HG03060 (cell line): ENCODE data around the gene NOL7.

Experiments used
- ATAC-seq: cut with Tn5 transposase; IDR thresholded peaks from one replicate; pipeline ENCODE4 v1.9.1; 2021; ENCODE audit warnings: low read depth, moderate number of reproducible peaks; ENCODE audit not compliant: unreplicated experiment

The NOL7 gene

DNA sequence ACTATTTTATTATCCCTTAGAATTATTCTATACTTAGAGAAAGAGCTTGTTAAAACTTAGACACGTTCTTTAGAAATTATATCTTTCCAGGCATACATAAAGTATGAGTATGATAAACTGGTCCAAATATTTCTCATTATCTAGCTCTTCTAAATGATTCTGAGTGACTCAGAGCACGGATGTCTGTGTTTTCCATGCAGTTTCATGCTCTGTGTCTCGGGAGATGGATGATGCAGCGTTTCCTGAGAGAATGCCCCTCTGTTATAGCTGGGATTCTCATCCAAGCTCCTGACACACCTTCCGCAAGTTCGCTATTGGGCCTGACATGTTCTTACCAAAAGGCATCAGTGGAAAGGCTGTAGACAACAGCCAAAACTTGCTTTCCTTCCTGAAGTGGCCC is 21.4 kb upstream of the NOL7 start:
- ATAC-seq: no peak

DNA sequence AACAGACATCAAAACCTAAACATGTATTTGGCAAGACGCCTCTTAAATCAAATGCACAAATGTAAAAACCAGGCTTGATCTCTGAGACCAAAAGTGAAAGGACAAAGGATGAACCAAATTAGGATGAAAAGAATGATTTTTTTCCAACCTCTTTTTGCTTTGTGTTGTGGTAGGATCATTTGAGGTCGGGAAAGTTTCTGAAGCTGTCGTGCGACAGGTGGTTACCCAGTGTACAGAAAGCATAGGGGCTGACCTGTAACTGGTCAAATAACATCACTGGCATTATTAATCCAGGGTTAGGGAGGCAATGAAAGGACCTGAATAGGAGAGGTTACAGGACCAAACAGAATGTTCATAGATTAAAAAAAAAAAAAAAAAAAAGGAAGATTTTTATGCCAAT is 18.1 kb upstream of the NOL7 start:
- ATAC-seq: no peak

DNA sequence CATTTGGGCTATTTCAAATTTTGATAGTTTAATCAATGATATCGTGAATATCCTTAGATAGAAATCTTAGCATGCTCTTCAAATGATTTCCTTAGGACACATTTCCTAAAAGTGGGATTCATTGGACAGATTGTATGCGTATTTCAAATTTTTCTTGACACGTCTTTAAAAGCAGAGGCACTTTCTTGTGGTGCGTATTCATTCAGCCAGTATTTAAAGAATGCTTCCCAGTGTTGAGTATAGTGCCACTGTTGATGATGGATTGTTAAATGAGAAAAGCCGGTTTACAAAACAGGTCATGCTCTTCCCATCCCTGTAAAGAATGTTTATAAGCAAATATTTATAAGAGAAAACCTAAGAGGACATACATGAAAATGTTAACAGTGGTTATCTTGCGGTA is 15.1 kb upstream of the NOL7 start:
- ATAC-seq: no peak

DNA sequence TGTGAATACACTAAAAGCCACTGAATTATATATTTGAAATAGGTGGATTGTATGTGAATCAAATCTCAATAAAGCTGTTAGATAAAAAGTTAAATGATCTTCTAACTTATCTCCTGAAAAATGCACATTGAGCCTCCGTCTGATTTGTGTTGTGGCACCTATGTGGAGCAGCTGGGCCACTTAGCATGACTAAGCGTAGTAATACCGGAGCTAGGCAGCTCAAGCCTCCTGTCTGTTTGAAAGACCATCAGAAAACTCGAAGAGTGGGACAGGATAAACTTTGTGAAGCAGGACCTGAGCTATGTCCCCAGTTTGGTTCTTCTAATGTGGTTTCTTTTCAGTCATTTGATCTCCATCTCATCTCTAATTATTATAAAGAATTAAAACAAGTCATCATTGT is 11.0 kb upstream of the NOL7 start:
- ATAC-seq: no peak

DNA sequence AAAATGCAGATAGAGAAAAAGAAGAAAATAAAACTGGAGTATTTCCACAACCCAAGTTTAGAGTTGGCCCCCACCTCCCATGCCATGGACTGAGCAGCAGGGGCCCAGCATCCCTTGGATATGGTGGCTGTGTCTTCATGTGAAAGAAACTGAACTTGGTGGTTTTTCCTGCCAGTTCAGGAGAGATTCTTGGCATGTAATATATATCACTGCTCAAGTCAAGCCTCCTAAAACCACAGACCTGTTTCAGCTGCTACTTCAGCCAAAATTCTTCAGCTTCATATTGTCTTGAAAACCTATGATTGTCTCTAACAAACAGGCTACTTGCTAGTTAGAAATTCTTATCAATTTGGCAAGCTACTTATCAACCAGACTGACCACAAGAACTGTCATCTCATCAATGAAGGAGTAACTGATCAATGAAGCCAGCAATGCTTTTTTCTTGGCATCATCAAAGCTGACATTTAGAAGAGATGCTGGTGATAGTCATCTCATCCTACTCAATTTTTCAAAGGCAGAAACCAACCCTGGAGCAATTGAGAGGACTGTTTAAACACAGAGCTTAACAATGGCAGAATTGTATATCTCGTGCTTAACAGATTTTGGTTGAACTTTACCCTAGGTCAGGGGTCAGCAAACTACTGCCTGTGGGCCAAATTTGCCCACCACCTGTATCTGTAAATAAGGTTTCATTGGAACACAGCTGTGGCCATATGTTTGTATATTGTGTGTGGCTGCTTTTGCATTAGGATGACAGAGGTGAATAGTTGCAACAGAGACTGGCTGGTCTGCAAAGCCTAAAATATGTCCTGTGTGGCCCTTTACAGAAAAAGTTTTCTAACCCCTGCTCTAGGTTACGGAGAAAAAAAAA is 10.4 kb upstream of the NOL7 start:
- ATAC-seq: no peak

DNA sequence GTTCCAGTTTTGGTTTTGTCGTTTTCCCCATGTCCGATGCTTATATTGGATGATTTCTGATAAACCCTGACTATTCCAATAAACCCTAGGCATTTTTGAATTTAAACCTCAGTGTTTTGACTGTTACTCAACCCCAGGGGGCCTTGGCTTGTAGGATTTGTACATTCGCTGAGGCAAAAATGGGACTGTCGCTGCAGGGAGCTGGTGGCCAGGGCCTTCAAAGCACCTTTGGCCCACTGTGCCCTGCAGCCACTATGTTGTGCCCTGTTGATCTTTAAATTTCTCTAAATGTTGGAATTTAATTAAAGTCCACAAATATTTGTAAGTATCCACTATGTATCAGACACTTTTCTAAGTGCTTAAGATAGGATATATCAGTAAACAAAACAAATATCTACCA is 9.5 kb upstream of the NOL7 start:
- no peak for ATAC-seq

DNA sequence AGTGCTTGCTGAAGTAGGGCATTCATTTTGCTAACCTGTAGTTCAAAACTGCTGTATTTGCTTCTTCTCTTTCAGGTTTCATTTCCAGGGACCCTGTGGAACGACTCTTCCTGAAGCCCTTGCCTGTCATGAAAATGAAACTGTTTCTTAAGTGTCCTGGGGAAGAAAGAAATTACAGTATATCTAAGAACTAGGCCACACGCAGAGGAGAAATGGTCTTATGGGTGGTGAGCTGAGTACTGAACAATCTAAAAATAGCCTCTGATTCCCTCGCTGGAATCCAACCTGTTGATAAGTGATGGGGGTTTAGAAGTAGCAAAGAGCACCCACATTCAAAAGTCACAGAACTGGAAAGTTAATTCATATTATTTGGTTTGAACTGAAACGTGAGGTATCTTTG is 3.4 kb upstream of the NOL7 start:
- ATAC-seq: no peak

DNA sequence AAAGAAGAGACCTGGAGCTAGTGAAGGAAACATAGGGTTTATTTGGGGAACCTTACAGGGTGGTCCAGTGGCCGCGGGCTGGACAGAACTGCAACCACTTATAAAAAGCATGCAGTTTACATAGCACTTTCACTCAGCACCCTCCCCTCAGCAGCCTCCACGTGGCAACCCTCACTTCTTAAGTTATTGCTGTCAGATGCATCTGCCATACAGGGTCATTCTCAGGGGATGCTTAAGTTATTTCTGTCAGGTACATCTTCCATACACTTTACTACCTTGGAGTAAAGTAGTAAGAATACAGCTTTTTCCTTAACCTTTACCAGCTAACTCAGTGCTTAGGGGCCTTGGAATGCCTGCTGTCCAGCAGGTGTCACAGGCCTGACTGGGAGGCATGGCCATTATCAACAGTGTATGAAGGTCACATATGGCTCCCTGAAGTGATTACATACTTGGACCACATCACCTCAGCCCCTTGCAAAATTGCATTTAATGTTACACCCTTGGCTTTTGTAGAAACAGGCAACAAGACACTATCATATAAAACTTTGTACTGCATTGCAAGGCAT is 2.0 kb upstream of the NOL7 start:
- no peak for ATAC-seq

DNA sequence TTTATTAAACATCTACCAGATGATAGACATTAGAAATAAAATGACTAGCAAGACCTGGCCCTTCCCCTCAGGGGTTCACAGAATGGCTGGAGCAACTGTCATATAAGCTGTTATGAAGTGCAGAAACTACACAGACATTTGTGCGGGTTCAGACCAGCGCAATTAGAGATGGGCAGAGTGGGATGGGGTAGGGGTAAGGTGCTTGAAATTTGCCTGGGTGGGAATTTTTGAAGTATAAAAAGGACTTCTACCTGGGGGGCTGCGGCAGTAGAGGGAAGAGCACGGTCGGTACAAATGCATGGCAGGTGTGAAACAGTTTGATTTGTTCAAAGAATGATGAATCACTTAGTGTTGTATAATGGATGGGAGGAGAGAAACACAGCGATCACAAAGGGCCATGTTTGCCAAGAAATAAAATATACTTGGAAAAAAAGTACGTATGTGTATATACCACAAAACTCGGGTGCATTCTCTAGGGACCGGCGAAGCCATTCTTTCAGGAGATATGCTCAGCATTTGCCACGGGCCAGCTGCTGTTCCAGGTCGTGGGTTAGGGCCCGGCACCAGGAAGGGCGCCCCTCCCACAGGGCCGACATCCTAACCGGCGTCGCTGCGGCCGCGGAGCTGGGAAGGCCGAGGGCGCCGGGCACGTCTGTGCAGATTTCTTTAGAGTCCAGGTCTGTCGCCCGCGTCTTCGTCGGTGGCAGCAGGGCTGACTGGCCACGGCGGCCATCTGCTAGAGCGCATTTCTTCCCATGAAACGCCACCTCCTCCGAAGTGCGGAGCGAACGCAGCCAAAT is 809 bp upstream of the NOL7 start:
- no peak for ATAC-seq

DNA sequence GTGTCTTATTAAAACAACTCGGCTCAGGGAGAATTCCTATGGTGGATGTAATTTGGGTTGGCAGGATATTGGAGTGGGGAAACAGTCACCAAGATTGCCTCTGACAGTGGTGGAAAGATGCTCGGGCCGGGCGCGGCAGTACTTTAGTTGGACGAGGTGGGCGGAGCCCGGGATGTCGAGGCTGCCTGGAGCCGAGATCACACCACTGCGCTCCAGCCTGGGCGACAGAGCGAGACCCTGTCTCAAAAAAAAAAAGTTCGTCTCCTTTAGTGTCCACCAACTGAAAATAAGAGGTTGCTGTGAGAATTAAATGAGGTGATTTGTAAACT is 621 bp downstream of the NOL7 start:
- ATAC-seq: no peak

DNA sequence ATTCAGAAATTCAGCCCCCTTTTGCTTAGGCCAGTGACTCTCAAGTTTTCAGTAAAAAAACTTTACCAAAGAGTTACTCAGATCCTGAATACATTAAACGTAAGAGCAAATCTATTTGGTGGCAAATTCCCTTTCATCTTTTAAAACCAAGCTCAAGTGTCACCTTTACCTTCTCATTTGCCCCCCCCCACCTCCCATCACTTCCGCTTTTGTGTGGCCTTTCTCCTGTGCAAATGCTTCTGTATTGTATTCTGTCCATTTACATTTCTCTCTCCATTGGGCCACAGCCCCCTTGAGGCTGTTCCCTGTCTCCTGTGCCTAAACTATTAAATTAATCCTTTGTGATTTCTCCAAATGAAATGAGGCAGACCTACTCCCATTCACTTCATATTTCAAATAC is 1.9 kb downstream of the NOL7 start:
- no peak for ATAC-seq

DNA sequence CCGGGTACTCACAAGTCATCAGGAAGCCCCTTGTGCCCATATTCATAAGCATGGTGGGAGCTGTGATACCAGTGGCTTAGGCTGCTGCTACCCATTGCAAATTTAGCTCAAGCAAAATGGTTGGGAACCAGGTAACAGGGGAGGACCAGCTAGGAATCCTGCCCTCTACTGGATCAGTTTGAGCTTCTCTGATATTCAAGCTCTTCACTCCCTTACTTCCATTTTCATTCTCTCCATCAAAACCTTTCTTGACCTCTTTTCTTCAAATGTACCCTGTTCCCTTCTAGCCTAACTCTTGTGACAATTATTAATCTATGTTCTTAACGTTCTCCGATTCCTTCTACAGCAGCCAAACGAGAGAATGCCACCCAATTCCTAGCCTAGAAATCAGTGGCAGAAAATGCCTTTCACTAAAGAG is 9.7 kb downstream of the NOL7 start:
- no peak for ATAC-seq

DNA sequence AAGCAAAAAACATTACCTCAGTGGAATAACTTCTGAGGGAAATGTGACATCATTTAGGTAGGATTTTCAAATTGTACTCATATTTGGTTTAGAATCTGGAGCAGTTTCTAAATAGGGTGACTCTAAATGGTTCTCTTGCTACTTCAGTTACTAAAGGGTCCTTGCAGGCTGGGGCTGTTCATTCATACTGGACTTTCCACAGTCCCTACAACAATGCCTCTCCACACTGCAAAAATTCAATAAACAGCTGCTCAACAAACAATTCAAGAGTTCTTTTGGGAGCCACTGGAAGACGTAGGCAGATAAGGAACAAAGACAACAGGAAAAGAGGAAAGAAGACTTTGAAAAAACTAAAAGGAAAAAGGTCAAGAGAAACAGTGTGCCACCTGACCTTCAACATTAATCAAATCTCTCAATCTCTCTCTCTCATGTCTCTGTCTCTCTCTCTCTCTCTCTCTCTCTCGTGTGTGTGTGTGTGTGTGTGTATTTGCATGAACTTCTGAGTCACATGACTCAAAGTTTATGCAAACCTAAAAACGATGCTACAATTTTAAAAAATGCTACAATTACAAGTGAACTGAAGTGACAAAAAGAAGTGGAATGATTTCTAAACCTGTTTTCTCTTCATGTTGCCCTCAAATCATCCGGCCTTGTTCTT is 14.5 kb downstream of the NOL7 start:
- ATAC-seq: no peak

DNA sequence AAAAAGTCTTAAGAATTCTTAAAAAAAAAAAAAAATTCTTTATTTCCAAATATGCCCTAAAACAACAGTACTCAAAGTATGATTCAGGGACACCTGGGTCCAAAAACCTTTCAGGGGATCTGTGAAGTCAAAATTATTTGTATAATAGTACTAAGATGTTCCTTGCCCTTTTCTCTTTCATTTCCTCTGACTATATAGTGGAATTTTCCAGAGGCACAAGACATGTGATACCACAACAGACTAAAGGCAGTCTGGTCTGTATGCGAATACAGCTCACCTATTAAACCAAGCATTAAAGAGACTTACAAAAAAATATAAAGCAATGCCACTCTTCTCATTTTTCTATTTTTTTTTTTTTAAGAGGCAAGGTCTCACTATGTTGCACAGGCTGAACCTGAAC is 15.4 kb downstream of the NOL7 start:
- ATAC-seq: no peak

DNA sequence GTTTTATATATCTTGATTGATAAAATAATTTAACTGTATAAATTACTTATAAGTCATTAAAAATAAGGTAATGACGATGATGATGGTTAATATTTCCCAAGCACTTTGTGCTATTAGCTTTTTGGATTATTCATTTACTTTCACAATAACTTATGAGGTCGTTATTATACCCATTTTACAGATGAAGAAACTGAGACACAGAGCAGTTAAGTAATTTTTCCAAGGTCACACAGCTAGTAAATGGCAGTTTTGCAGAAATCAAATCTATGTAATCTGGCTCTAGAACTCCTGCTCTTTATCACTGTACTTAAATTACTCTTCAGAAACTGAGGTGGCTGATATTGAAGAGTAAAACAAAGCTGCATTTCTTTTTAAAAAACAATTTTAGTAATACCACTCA is 18.2 kb downstream of the NOL7 start:
- no peak for ATAC-seq

DNA sequence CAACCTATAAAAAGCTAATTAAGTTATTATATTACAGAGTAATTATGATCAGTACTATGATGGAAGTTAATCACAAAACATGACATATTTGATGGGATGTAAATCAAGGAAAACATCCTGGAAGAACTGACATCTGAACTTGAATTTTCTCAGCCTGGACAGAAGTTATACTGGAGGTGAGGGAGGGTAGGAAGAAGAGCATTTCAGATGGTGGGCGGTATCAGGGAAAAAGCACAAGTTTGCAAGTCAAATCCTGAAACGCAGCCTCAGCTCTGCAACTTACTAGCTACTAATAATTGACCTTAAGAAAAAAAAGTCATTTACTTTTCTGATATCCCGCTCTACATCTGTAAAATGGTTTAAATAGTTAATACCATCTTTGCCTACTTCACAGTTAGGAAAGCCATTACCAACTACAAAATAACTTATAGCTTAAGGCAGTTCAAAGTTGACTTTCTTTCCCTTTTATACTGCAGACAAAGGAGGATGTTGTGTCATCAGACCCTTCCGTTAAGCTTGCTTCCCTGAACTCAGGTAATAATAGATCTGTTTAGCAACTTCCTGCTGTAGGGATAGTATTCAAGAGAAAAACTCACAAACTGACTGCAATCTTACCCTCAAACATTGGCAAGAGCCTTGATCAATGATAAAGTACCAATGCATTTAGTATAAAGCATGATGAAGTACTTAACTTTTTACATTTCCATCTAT is 21.0 kb downstream of the NOL7 start:
- no peak for ATAC-seq

DNA sequence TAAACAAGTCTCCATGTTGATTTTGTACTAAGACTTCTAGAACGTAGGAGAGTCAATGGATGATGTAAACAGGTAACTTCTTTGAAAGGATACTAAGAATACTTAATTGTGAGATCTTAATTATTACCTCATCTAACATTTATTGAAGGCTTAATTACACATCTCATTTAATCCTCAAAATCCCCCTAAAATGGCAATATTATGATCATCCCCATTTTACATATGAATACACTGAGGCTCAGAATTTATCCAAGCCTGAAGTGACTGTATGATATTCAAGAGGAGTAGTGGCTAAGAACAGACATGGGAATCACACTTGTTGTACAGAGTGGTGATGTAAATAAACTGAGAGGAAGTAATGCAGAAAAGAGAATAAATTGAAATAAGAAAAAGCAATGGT is 22.9 kb downstream of the NOL7 start:
- no peak for ATAC-seq

DNA sequence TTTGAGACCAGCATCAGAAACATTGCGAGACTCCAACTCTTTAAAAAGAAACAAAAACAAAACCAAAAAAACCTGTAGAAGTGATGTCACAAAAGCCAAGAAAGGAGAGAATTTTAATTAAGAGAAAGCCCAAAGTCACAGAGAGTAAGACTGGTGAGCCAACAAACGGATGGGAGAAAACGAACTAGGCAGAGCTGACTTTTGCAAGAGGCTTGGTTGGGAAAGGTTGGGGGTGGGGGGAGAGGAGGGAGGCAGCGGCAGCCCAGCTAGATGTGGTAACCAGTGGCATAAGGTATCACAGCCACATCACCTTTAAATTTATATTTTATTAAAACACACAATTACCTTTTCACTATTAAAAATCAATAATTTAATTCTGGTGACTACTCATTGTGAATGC is 23.5 kb downstream of the NOL7 start:
- no peak for ATAC-seq

DNA sequence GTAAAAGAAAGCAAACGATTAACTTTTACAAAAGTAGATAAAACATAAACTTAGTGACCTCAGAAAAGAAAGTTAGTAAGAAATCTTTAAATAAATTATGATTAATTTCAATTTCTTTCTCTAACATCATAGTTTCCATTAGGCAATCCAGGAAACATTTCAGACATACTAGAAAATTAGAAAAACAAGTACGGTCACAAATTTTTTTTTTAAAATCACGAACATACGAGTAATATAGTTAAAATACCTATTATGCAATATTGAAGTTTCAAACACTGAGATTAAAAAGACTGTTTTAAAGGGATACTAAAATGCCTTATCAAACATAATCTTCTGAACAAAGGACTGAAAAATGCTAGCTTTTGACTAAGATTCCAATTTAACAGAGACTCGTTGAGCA is 26.2 kb downstream of the NOL7 start:
- no peak for ATAC-seq

DNA sequence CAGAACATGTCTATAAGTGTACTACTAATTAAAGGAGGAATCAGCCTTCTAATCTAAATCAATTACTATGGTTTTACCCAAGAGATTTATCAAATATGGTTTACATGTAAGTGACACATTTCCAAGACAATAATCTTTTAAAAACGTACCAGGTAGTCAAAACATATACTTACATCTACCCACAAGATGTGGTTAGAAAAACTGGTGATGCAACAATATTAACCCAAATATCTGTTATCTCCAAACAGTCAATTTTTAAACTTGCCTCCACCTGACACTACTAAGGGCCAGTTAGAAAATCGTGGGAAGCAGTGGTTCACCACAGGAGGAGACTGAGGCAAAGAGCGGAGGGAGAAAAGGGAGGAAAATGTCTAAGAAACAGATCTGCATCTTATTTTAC is 28.0 kb downstream of the NOL7 start:
- ATAC-seq: no peak

DNA sequence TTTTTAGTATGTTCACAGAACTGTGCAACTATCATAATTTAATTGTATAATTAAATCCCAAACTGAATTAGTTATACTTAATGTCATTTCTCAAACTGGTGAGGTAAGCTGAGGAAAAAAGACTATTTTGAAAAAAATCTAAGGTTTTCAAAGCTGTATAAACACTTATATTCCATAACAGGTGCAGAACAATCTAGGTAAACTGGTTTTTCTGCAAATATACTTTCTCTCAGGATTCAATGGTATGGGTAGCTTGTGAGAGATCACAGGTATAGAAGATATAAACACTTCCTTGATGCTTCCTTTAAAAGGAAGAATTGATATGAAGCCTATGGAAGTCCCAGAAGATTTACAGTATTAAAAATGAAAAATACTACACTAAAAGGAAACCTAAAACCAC is 33.7 kb downstream of the NOL7 start:
- no peak for ATAC-seq
